ENCODE data around the gene SLC7A10. TPM values are rescaled to one million over a fixed set of nuclear protein-coding genes. Genes with fewer than 3 reads are reported as not detected.

Gene SLC7A10
- total RNA-seq, 1 donor from 2014 or later, result 0.62 TPM

- no peak overlapping the region for H3K27ac ChIP-seq
- intact Hi-C loops (cut with DNase I), result no loop called here
- ATAC-seq (no peak), DNase-seq (no peak)
- H3K27me3 ChIP-seq (ENCODE audit: low read depth), result no peaks in the 10 kb centered on the region
- H3K9me3 ChIP-seq, result no peaks in the 10 kb centered on the region
- TF ChIP-seq CTCF (IDR thresholded peaks at IDR 0.05), result no peak
- H3K4me1 ChIP-seq, result no peaks in the 10 kb centered on the region
- H3K36me3 ChIP-seq, result peaks cover 4% of the 10 kb centered on the region
- H3K4me3 ChIP-seq, result no peak overlapping the region
Measured at GRCh38 chr19:33205110-33205509, 20.5 kb downstream of the SLC7A10 start.

- intact Hi-C loops (cut with DNase I), result no loop called here
- H3K4me1 ChIP-seq, result no peaks in the 10 kb centered on the region
- H3K27me3 ChIP-seq (ENCODE audit: low read depth), result no peaks in the 10 kb centered on the region
- no peak for TF ChIP-seq CTCF (IDR thresholded peaks at IDR 0.05)
- H3K36me3 ChIP-seq, result peaks cover 4% of the 10 kb centered on the region
- DNase-seq (peak; percentile 34), ATAC-seq (no peak)
- H3K4me3 ChIP-seq, result no peak overlapping the region
- H3K9me3 ChIP-seq, result no peaks in the 10 kb centered on the region
- H3K27ac ChIP-seq, result no peak overlapping the region
Measured at GRCh38 chr19:33204136-33204973, 21.3 kb downstream of the SLC7A10 start.

- Histone ChIP-seq H3K27ac (no peak overlapping the region), H3K36me3 (peaks cover 4% of the 10 kb centered on the region), H3K27me3 (ENCODE audit: low read depth) (no peaks in the 10 kb centered on the region), H3K4me3 (no peak overlapping the region), H3K4me1 (no peaks in the 10 kb centered on the region), H3K9me3 (no peaks in the 10 kb centered on the region)
- intact Hi-C loops (cut with DNase I), result no loop called here
- no peak for TF ChIP-seq CTCF (IDR thresholded peaks at IDR 0.05)
- DNase-seq, result peak; percentile 20
- no peak for ATAC-seq
Measured at GRCh38 chr19:33203529-33203928, 22.1 kb downstream of the SLC7A10 start.

- no peaks in the 10 kb centered on the region for H3K27me3 ChIP-seq (ENCODE audit: low read depth)
- H3K36me3 ChIP-seq, result peaks cover 4% of the 10 kb centered on the region
- no peak for ATAC-seq
- intact Hi-C loops (cut with DNase I), result no loop called here
- no peaks in the 10 kb centered on the region for H3K4me1 ChIP-seq
- no peak overlapping the region for H3K27ac ChIP-seq
- H3K9me3 ChIP-seq, result no peaks in the 10 kb centered on the region
- H3K4me3 ChIP-seq, result no peak overlapping the region
- DNase-seq, result no peak
- no peak for TF ChIP-seq CTCF (IDR thresholded peaks at IDR 0.05)
Measured at GRCh38 chr19:33202546-33203507, 22.8 kb downstream of the SLC7A10 start.

- Histone ChIP-seq H3K27me3 (ENCODE audit: low read depth) (no peaks in the 10 kb centered on the region), H3K9me3 (no peaks in the 10 kb centered on the region), H3K36me3 (peaks cover 4% of the 10 kb centered on the region), H3K27ac (no peak overlapping the region), H3K4me3 (no peak overlapping the region), H3K4me1 (no peaks in the 10 kb centered on the region)
- TF ChIP-seq CTCF (IDR thresholded peaks at IDR 0.05), result no peak
- DNase-seq (no peak), ATAC-seq (no peak)
- intact Hi-C loops (cut with DNase I), result no loop called here
Measured at GRCh38 chr19:33201886-33202545, 23.6 kb downstream of the SLC7A10 start.

Measured in lower lobe of right lung (tissue), 2 donors.